ENCODE data around the gene STMND1. TPM values are rescaled to one million over a fixed set of nuclear protein-coding genes. Genes with fewer than 3 reads are reported as not detected.

STMND1 gene
- total RNA-seq, 1 experiment from 2014 or later, result not detected

DNA sequence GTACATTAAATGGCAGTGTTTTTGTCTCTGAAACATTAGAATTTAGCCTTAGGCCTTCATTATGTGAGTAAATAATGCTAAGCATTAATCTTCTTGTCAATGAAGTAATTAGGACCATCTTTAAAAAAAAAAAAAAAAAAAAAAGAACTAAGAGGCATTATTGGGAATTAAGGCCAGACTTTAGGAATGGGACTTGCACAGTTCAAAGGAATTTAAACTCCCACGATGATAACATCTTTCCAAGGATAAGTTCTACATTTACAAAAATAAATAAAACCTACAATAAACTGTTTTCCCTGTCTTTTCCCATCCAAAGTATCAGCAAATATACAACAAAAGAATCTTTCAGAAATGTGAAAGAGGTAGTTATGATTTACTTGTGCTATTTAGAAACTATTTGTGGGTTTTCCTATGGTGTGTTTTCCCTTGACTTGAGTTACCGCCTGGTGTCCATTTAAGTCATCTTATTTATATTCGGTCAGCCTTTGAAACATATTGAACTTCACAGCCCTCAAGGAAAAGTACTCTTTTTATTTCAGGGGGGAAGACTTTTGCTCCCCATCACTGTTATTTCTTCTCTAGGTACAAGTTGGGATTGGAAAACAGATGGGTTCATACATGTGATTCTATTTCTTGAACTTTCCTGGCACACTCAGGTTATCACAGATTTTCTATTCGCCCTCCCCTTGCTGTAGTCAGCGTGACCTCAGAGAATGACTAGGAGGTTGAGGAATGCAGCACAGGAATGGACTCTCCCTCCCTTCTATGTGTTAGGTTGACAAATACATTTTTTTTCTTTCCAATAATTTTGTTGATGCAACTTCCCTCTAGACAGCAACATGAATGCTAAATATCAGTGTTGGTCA, 13.6 kb downstream of the STMND1 start:
- H3K4me1 ChIP-seq (ENCODE audit: insufficient read depth, low read length), result no peaks in the 10 kb centered on the region
- no peak overlapping the region for H2AFZ ChIP-seq (ENCODE audit: low read length)
- H3K27me3 Mint-ChIP-seq (ENCODE audit: low read depth), result no peaks in the 10 kb centered on the region
- no peak overlapping the region for H2BK20ac ChIP-seq (ENCODE audit: low read depth, low read length, poor library complexity, severe bottlenecking)
- no peak overlapping the region for H3K4me2 ChIP-seq (ENCODE audit: insufficient read depth, insufficient read length, low read length)
- no peaks in the 10 kb centered on the region for H3K9me3 Mint-ChIP-seq
- H3K4me3 Mint-ChIP-seq, result no peak overlapping the region
- H3K56ac ChIP-seq (ENCODE audit: insufficient read length, low read depth, low read length), result no peak overlapping the region
- WGBS (ENCODE audit: extremely low coverage, insufficient read length, low lambda C conversion rate), result no CpG with 5 or more reads among the region's 5 CpGs
- no peak overlapping the region for H4K91ac ChIP-seq (ENCODE audit: insufficient read length, low read depth, low read length)
- H3K79me2 ChIP-seq (ENCODE audit: insufficient read depth, low read length), result no peaks in the 10 kb centered on the region
- H4K20me1 ChIP-seq (ENCODE audit: control insufficient read depth, insufficient read depth, insufficient read length), result no peaks in the 10 kb centered on the region
- no peaks in the 10 kb centered on the region for H3K23me2 ChIP-seq (ENCODE audit: insufficient read length, low read depth, low read length, poor library complexity, severe bottlenecking)
- H3K27me3 ChIP-seq (ENCODE audit: insufficient read depth, low read length), result no peaks in the 10 kb centered on the region
- no peaks in the 10 kb centered on the region for H3K36me3 Mint-ChIP-seq (ENCODE audit: insufficient read depth in 1 of 3, low read depth in 3 of 3)
- H3K23ac ChIP-seq (ENCODE audit: insufficient read length, low read depth, low read length), result no peak overlapping the region
- H2AK5ac ChIP-seq (ENCODE audit: insufficient read length, low read length), result no peak overlapping the region
- H3K9ac ChIP-seq (ENCODE audit: extremely low read depth, insufficient read length, low read length), result no peak overlapping the region
- no peak overlapping the region for H2BK5ac ChIP-seq (ENCODE audit: insufficient read length, low read length)
- H3K18ac ChIP-seq (ENCODE audit: insufficient read length, low read depth, low read length), result no peak overlapping the region
- no peak overlapping the region for H2BK15ac ChIP-seq (ENCODE audit: low read depth, low read length)
- no peaks in the 10 kb centered on the region for H3K4me1 Mint-ChIP-seq
- H3K27ac Mint-ChIP-seq, result 0 out of 7 replicates have a peak overlapping the region, but pooled peaks of 1 of the 3 experiments have one; percentile 1
- H3K4ac ChIP-seq (ENCODE audit: low read depth, low read length), result no peak overlapping the region
- TF ChIP-seq, protein P1, sequence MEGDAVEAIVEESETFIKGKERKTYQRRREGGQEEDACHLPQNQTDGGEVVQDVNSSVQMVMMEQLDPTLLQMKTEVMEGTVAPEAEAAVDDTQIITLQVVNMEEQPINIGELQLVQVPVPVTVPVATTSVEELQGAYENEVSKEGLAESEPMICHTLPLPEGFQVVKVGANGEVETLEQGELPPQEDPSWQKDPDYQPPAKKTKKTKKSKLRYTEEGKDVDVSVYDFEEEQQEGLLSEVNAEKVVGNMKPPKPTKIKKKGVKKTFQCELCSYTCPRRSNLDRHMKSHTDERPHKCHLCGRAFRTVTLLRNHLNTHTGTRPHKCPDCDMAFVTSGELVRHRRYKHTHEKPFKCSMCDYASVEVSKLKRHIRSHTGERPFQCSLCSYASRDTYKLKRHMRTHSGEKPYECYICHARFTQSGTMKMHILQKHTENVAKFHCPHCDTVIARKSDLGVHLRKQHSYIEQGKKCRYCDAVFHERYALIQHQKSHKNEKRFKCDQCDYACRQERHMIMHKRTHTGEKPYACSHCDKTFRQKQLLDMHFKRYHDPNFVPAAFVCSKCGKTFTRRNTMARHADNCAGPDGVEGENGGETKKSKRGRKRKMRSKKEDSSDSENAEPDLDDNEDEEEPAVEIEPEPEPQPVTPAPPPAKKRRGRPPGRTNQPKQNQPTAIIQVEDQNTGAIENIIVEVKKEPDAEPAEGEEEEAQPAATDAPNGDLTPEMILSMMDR (conservative IDR thresholded peaks at IDR 0.05), result no peak
- H4K5ac ChIP-seq (ENCODE audit: insufficient read length, low read depth, low read length), result no peak overlapping the region
- no peak overlapping the region for H3K27ac ChIP-seq (ENCODE audit: insufficient read length, low read depth, low read length)
- H3K14ac ChIP-seq (ENCODE audit: insufficient read depth, low read length), result no peak overlapping the region
- no peaks in the 10 kb centered on the region for H3K79me1 ChIP-seq (ENCODE audit: insufficient read depth, low read depth, low read length, poor library complexity, severe bottlenecking)
- no peak overlapping the region for H2BK12ac ChIP-seq (ENCODE audit: insufficient read length, low read depth, low read length)
- no peak for DNase-seq
- no peak overlapping the region for H3T11ph ChIP-seq (ENCODE audit: low read length)
- no peaks in the 10 kb centered on the region for H3K9me3 ChIP-seq (ENCODE audit: control insufficient read depth, low read depth, low read length)
- no peak overlapping the region for H2BK120ac ChIP-seq (ENCODE audit: low read depth, low read length, poor library complexity, severe bottlenecking)
- H4K8ac ChIP-seq (replicated peaks; ENCODE audit: insufficient read length, low read depth, low read length), result no peak overlapping the region
